ENCODE data around the gene UMOD.

The UMOD gene

GRCh38 chr16:20352615-20353014 is at the start of gene UMOD:
Gene UMOD, minus strand, starts transcription at chr16:20352715. Its CDS starts 1,978 bp downstream, at chr16:20350737.
- no peak for DNase-seq

GRCh38 chr16:20401475-20402016 is 49.0 kb upstream of the UMOD start:
- no peak for DNase-seq

GRCh38 chr16:20401066-20401465 is 48.6 kb upstream of the UMOD start:
- no peak for DNase-seq

GRCh38 chr16:20399185-20399584 is 46.7 kb upstream of the UMOD start:
- no peak for DNase-seq

- DNase-seq, result no peak
These were observed 46.1 kb upstream of the UMOD start for GRCh38 chr16:20398603-20399002.

GRCh38 chr16:20397468-20398074 is 45.1 kb upstream of the UMOD start:
- no peak for DNase-seq

- no peak for DNase-seq
These were observed 44.4 kb upstream of the UMOD start for GRCh38 chr16:20396846-20397467.

GRCh38 chr16:20395946-20396345 is 43.4 kb upstream of the UMOD start:
- DNase-seq, result no peak

GRCh38 chr16:20393801-20394577 is 41.5 kb upstream of the UMOD start:
- DNase-seq, result no peak

- DNase-seq, result no peak
These were observed 38.5 kb upstream of the UMOD start for GRCh38 chr16:20391045-20391444.

GRCh38 chr16:20388854-20389253 is 36.3 kb upstream of the UMOD start:
- DNase-seq, result no peak

GRCh38 chr16:20387978-20388377 is 35.5 kb upstream of the UMOD start:
- no peak for DNase-seq

GRCh38 chr16:20385844-20386832 is 33.6 kb upstream of the UMOD start:
- DNase-seq, result peak in 1 of 2 experiments; percentile 46

- peak; percentile 6 to 73 for DNase-seq
These were observed 30.9 kb upstream of the UMOD start for GRCh38 chr16:20383106-20384029.

- no peak for DNase-seq
These were observed 29.9 kb upstream of the UMOD start for GRCh38 chr16:20382202-20382948.

- no peak for DNase-seq
These were observed 28.3 kb upstream of the UMOD start for GRCh38 chr16:20380782-20381181.

- DNase-seq, result no peak
These were observed 24.7 kb upstream of the UMOD start for GRCh38 chr16:20377181-20377580.

- DNase-seq, result no peak
These were observed 20.2 kb upstream of the UMOD start for GRCh38 chr16:20372701-20373100.

GRCh38 chr16:20369452-20370054 is 17.0 kb upstream of the UMOD start:
- no peak for DNase-seq

- no peak for DNase-seq
These were observed 11.5 kb upstream of the UMOD start for GRCh38 chr16:20364051-20364450.
